Dendritic cell treated with granulocyte-macrophage colony-stimulating factor and Interleukin-4, amounts not matched to agents 40 ng/mL and 50 ng/mL, for 4 days (primary cell): ENCODE data around the gene OSBPL9.

Experiments
- H3K27ac Mint-ChIP-seq: one replicate; pipeline ENCODE4 v1.8.0; 2022; ENCODE audit warnings: mild to moderate bottlenecking, mixed read lengths
- H3K27me3 Mint-ChIP-seq: one replicate; pipeline ENCODE4 v1.8.0; 2022; ENCODE audit warnings: mild to moderate bottlenecking, mixed read lengths
- H3K36me3 Mint-ChIP-seq: one replicate; pipeline ENCODE4 v1.8.0; 2022; ENCODE audit warnings: low read depth, mixed read lengths
- H3K4me1 Mint-ChIP-seq: one replicate; pipeline ENCODE4 v1.8.0; 2022; ENCODE audit warnings: low read depth, mixed read lengths
- H3K4me3 Mint-ChIP-seq: one replicate; pipeline ENCODE4 v1.8.0; 2022; ENCODE audit warnings: mild to moderate bottlenecking, moderate library complexity, mixed read lengths
- H3K9me3 Mint-ChIP-seq: one replicate; pipeline ENCODE4 v1.8.0; 2022; ENCODE audit warnings: mixed read lengths
- intact Hi-C: fragments of 100-400 bp; cut with micrococcal nuclease; formaldehyde crosslinking; loops from one replicate; pipeline ENCODE4 v1.15.0; 2022

Gene OSBPL9

GRCh38 chr1:51652599-51652998, 35.7 kb downstream of the OSBPL9 start:
- H3K36me3 Mint-ChIP-seq = peaks cover 29% of the 10 kb centered on the region
- H3K27ac Mint-ChIP-seq = no peak overlapping the region
- intact Hi-C loops = no loop called here

GRCh38 chr1:51653127-51653526, 36.2 kb downstream of the OSBPL9 start:
- Mint-ChIP-seq H3K4me1 (peaks cover 16% of the 10 kb centered on the region), H3K9me3 (no peaks in the 10 kb centered on the region), H3K4me3 (no peak overlapping the region), H3K27ac (no peak overlapping the region), H3K27me3 (no peaks in the 10 kb centered on the region), H3K36me3 (peaks cover 29% of the 10 kb centered on the region)
- intact Hi-C loops = no loop called here

More at GRCh38 chr1:51652599-51652998, 35.7 kb downstream of the OSBPL9 start:
- H3K27me3 Mint-ChIP-seq = no peaks in the 10 kb centered on the region
- no peaks in the 10 kb centered on the region for H3K9me3 Mint-ChIP-seq
- peaks cover 22% of the 10 kb centered on the region for H3K4me1 Mint-ChIP-seq
- H3K4me3 Mint-ChIP-seq = no peak overlapping the region

GRCh38 chr1:51654000-51654399, 37.1 kb downstream of the OSBPL9 start:
- H3K4me1 Mint-ChIP-seq = peaks cover 9% of the 10 kb centered on the region
- H3K27me3 Mint-ChIP-seq = no peaks in the 10 kb centered on the region
- peaks cover 29% of the 10 kb centered on the region for H3K36me3 Mint-ChIP-seq
- H3K27ac Mint-ChIP-seq = no peak overlapping the region
- no peaks in the 10 kb centered on the region for H3K9me3 Mint-ChIP-seq
- intact Hi-C loops = no loop called here
- no peak overlapping the region for H3K4me3 Mint-ChIP-seq

- H3K27me3 Mint-ChIP-seq = no peaks in the 10 kb centered on the region
- H3K4me1 Mint-ChIP-seq = no peaks in the 10 kb centered on the region
- no peak overlapping the region for H3K27ac Mint-ChIP-seq
- peaks cover 23% of the 10 kb centered on the region for H3K36me3 Mint-ChIP-seq
- intact Hi-C loops = no loop called here
- H3K9me3 Mint-ChIP-seq = no peaks in the 10 kb centered on the region
- H3K4me3 Mint-ChIP-seq = no peak overlapping the region
Measured at GRCh38 chr1:51656374-51656773, 39.5 kb downstream of the OSBPL9 start.

GRCh38 chr1:51660580-51660979, 43.7 kb downstream of the OSBPL9 start:
- no peak overlapping the region for H3K4me3 Mint-ChIP-seq
- no peaks in the 10 kb centered on the region for H3K27me3 Mint-ChIP-seq
- intact Hi-C loops = no loop called here
- H3K36me3 Mint-ChIP-seq = no peaks in the 10 kb centered on the region
- no peaks in the 10 kb centered on the region for H3K9me3 Mint-ChIP-seq
- no peaks in the 10 kb centered on the region for H3K4me1 Mint-ChIP-seq
- H3K27ac Mint-ChIP-seq = no peak overlapping the region

- Mint-ChIP-seq H3K27ac (no peak overlapping the region), H3K9me3 (no peaks in the 10 kb centered on the region), H3K36me3 (peaks cover 3% of the 10 kb centered on the region), H3K4me1 (peaks cover 4% of the 10 kb centered on the region), H3K4me3 (no peak overlapping the region), H3K27me3 (no peaks in the 10 kb centered on the region)
- intact Hi-C loops = no loop called here
Measured at GRCh38 chr1:51661081-51661518, 44.2 kb downstream of the OSBPL9 start.

GRCh38 chr1:51663105-51663504, 46.2 kb downstream of the OSBPL9 start:
- no peak overlapping the region for H3K4me3 Mint-ChIP-seq
- peaks cover 5% of the 10 kb centered on the region for H3K36me3 Mint-ChIP-seq
- intact Hi-C loops = no loop called here
- no peaks in the 10 kb centered on the region for H3K9me3 Mint-ChIP-seq
- H3K27me3 Mint-ChIP-seq = no peaks in the 10 kb centered on the region
- H3K27ac Mint-ChIP-seq = no peak overlapping the region
- peaks cover 16% of the 10 kb centered on the region for H3K4me1 Mint-ChIP-seq

GRCh38 chr1:51663721-51664120, 46.8 kb downstream of the OSBPL9 start:
- intact Hi-C loops = no loop called here
- peaks cover 16% of the 10 kb centered on the region for H3K4me1 Mint-ChIP-seq
- no peak overlapping the region for H3K27ac Mint-ChIP-seq
- H3K36me3 Mint-ChIP-seq = peaks cover 5% of the 10 kb centered on the region
- no peaks in the 10 kb centered on the region for H3K27me3 Mint-ChIP-seq
- H3K9me3 Mint-ChIP-seq = no peaks in the 10 kb centered on the region
- H3K4me3 Mint-ChIP-seq = no peak overlapping the region

- H3K36me3 Mint-ChIP-seq = peaks cover 9% of the 10 kb centered on the region
- peaks cover 23% of the 10 kb centered on the region for H3K4me1 Mint-ChIP-seq
- H3K27ac Mint-ChIP-seq = no peak overlapping the region
- H3K9me3 Mint-ChIP-seq = no peaks in the 10 kb centered on the region
- no peaks in the 10 kb centered on the region for H3K27me3 Mint-ChIP-seq
- intact Hi-C loops = no loop called here
- no peak overlapping the region for H3K4me3 Mint-ChIP-seq
Measured at GRCh38 chr1:51664421-51665240, 47.7 kb downstream of the OSBPL9 start.

GRCh38 chr1:51666478-51666877, 49.6 kb downstream of the OSBPL9 start:
- intact Hi-C loops = no loop called here
- Mint-ChIP-seq H3K9me3 (no peaks in the 10 kb centered on the region), H3K4me1 (peaks cover 24% of the 10 kb centered on the region), H3K27ac (peak overlapping the region; percentile 9), H3K4me3 (no peak overlapping the region), H3K36me3 (peaks cover 10% of the 10 kb centered on the region), H3K27me3 (no peaks in the 10 kb centered on the region)

GRCh38 chr1:51667561-51667960, 50.7 kb downstream of the OSBPL9 start:
- Mint-ChIP-seq H3K27ac (no peak overlapping the region), H3K36me3 (peaks cover 10% of the 10 kb centered on the region), H3K4me1 (peaks cover 24% of the 10 kb centered on the region), H3K9me3 (no peaks in the 10 kb centered on the region), H3K27me3 (no peaks in the 10 kb centered on the region), H3K4me3 (no peak overlapping the region)
- intact Hi-C loops = no loop called here

- no peak overlapping the region for H3K27ac Mint-ChIP-seq
Measured at GRCh38 chr1:51669272-51669671, 52.4 kb downstream of the OSBPL9 start.

GRCh38 chr1:51669816-51670215, 52.9 kb downstream of the OSBPL9 start:
- Mint-ChIP-seq H3K4me1 (peaks cover 24% of the 10 kb centered on the region), H3K27me3 (no peaks in the 10 kb centered on the region), H3K9me3 (no peaks in the 10 kb centered on the region), H3K27ac (no peak overlapping the region), H3K4me3 (no peak overlapping the region), H3K36me3 (peaks cover 20% of the 10 kb centered on the region)
- intact Hi-C loops = no loop called here

More at GRCh38 chr1:51669272-51669671, 52.4 kb downstream of the OSBPL9 start:
- H3K9me3 Mint-ChIP-seq = no peaks in the 10 kb centered on the region
- peaks cover 24% of the 10 kb centered on the region for H3K4me1 Mint-ChIP-seq
- intact Hi-C loops = no loop called here
- no peaks in the 10 kb centered on the region for H3K27me3 Mint-ChIP-seq
- no peak overlapping the region for H3K4me3 Mint-ChIP-seq
- H3K36me3 Mint-ChIP-seq = peaks cover 16% of the 10 kb centered on the region

GRCh38 chr1:51671527-51672325, 54.8 kb downstream of the OSBPL9 start:
- no peak overlapping the region for H3K4me3 Mint-ChIP-seq
- intact Hi-C loops = no loop called here
- H3K4me1 Mint-ChIP-seq = peaks cover 13% of the 10 kb centered on the region
- no peaks in the 10 kb centered on the region for H3K27me3 Mint-ChIP-seq
- no peak overlapping the region for H3K27ac Mint-ChIP-seq
- peaks cover 15% of the 10 kb centered on the region for H3K36me3 Mint-ChIP-seq
- no peaks in the 10 kb centered on the region for H3K9me3 Mint-ChIP-seq
